Large intestine (tissue), 3 donors: Measurements from ENCODE around the gene SYT6. TPM values are rescaled to one million over a fixed set of nuclear protein-coding genes. Genes with fewer than 3 reads are reported as not detected.

Experiments used
- DNase-seq, 2 donors: peaks; one replicate each; pipeline versions ENCODE4 v3.0.0 to v3.0.0-alpha.2; 2013
- H3K27ac ChIP-seq: one replicate; pipeline ENCODE4 v1.5.1; 2013; ENCODE audit warnings: low read length
- H3K27me3 ChIP-seq: 2 replicates; pipeline ENCODE4 v1.6.1; 2013; ENCODE audit warnings: low read length; ENCODE audit not compliant: control insufficient read depth, insufficient read depth
- H3K36me3 ChIP-seq: 2 replicates; pipeline ENCODE4 v1.6.1; 2013; ENCODE audit warnings: low read length; ENCODE audit not compliant: control insufficient read depth, insufficient read depth
- H3K4me1 ChIP-seq: one replicate; pipeline ENCODE4 v1.6.1; 2013; ENCODE audit warnings: low read length; ENCODE audit not compliant: control insufficient read depth, insufficient read depth
- H3K4me3 ChIP-seq: one replicate; pipeline ENCODE4 v1.5.1; 2013; ENCODE audit warnings: low read length
- H3K9me3 ChIP-seq: one replicate; pipeline ENCODE4 v1.6.1; 2013; ENCODE audit warnings: mild to moderate bottlenecking, low read depth, low read length, moderate library complexity; ENCODE audit not compliant: control insufficient read depth
- WGBS: methylation state at CpG from one replicate; pipeline ENCODE4 v1.1.5; 2013; ENCODE audit warnings: low lambda C conversion rate; ENCODE audit not compliant: insufficient coverage; 5-methylcytosine and 5-hydroxymethylcytosine counted together
- polyA plus RNA-seq: library from polyadenylated mRNA; unstranded; fragments of 120-200 nt; gene quantifications from one replicate; pipeline ENCODE4 v1.2.1, GENCODE V29; 2013

SYT6 gene
- polyA plus RNA-seq, 1 donor = 0.76 TPM

GRCh38 chr1:114134518-114134917 lies 19.2 kb downstream of the SYT6 start:
- no peak overlapping the region for H3K27ac ChIP-seq
- no peaks in the 10 kb centered on the region for H3K4me1 ChIP-seq
- H3K36me3 ChIP-seq = no peaks in the 10 kb centered on the region
- WGBS = no CpG with 5 or more reads among the region's 4 CpGs
- no peaks in the 10 kb centered on the region for H3K9me3 ChIP-seq
- no peak overlapping the region for H3K4me3 ChIP-seq
- DNase-seq = peak; percentile 16 to 60
- no peaks in the 10 kb centered on the region for H3K27me3 ChIP-seq

GRCh38 chr1:114133129-114133528 lies 20.5 kb downstream of the SYT6 start:
- Histone ChIP-seq H3K36me3 (no peaks in the 10 kb centered on the region), H3K9me3 (no peaks in the 10 kb centered on the region), H3K4me1 (no peaks in the 10 kb centered on the region), H3K4me3 (no peak overlapping the region), H3K27ac (no peak overlapping the region), H3K27me3 (no peaks in the 10 kb centered on the region)
- WGBS = 92% methylated on average over 2 of the region's 7 CpGs
- no peak for DNase-seq

- DNase-seq = no peak
- Histone ChIP-seq H3K9me3 (no peaks in the 10 kb centered on the region), H3K36me3 (no peaks in the 10 kb centered on the region), H3K4me3 (no peak overlapping the region), H3K27ac (no peak overlapping the region), H3K4me1 (no peaks in the 10 kb centered on the region), H3K27me3 (no peaks in the 10 kb centered on the region)
- 100% methylated on average over 2 of the region's 4 CpGs for WGBS
Observed at GRCh38 chr1:114131526-114132220, 22.0 kb downstream of the SYT6 start.

- no peak for DNase-seq
- no peaks in the 10 kb centered on the region for H3K27me3 ChIP-seq
- no peak overlapping the region for H3K27ac ChIP-seq
- no peaks in the 10 kb centered on the region for H3K36me3 ChIP-seq
- 100% methylated on average over 1 of the region's 7 CpGs for WGBS
- H3K9me3 ChIP-seq = no peaks in the 10 kb centered on the region
- no peak overlapping the region for H3K4me3 ChIP-seq
- H3K4me1 ChIP-seq = no peaks in the 10 kb centered on the region
Observed at GRCh38 chr1:114130846-114131525, 22.7 kb downstream of the SYT6 start.

- Histone ChIP-seq H3K27me3 (no peaks in the 10 kb centered on the region), H3K36me3 (no peaks in the 10 kb centered on the region), H3K27ac (no peak overlapping the region), H3K9me3 (no peaks in the 10 kb centered on the region), H3K4me3 (no peak overlapping the region), H3K4me1 (no peaks in the 10 kb centered on the region)
- WGBS = 100% methylated on average over 2 of the region's 4 CpGs
- DNase-seq = no peak
Observed at GRCh38 chr1:114130213-114130612, 23.5 kb downstream of the SYT6 start.

GRCh38 chr1:114128293-114128692 lies 25.4 kb downstream of the SYT6 start:
- no peak overlapping the region for H3K27ac ChIP-seq
- no CpG with 5 or more reads among the region's 6 CpGs for WGBS
- H3K36me3 ChIP-seq = no peaks in the 10 kb centered on the region
- no peak for DNase-seq
- H3K4me1 ChIP-seq = no peaks in the 10 kb centered on the region
- no peaks in the 10 kb centered on the region for H3K9me3 ChIP-seq
- H3K27me3 ChIP-seq = no peaks in the 10 kb centered on the region
- no peak overlapping the region for H3K4me3 ChIP-seq

- H3K36me3 ChIP-seq = no peaks in the 10 kb centered on the region
- no peaks in the 10 kb centered on the region for H3K9me3 ChIP-seq
- no peaks in the 10 kb centered on the region for H3K4me1 ChIP-seq
- no peak overlapping the region for H3K27ac ChIP-seq
- no peak for DNase-seq
- no peaks in the 10 kb centered on the region for H3K27me3 ChIP-seq
- 100% methylated on average over 1 of the region's 10 CpGs for WGBS
- no peak overlapping the region for H3K4me3 ChIP-seq
Observed at GRCh38 chr1:114126261-114127095, 27.2 kb downstream of the SYT6 start.

- WGBS = no CpG with 5 or more reads among the region's 7 CpGs
Observed at GRCh38 chr1:114124644-114125043, 29.0 kb downstream of the SYT6 start.

GRCh38 chr1:114122941-114123618 lies 30.6 kb downstream of the SYT6 start:
- 100% methylated on average over 1 of the region's 9 CpGs for WGBS
- H3K4me3 ChIP-seq = no peak overlapping the region
- no peaks in the 10 kb centered on the region for H3K4me1 ChIP-seq
- no peaks in the 10 kb centered on the region for H3K27me3 ChIP-seq
- no peaks in the 10 kb centered on the region for H3K36me3 ChIP-seq
- no peak overlapping the region for H3K27ac ChIP-seq
- DNase-seq = no peak
- no peaks in the 10 kb centered on the region for H3K9me3 ChIP-seq

More at GRCh38 chr1:114124644-114125043, 29.0 kb downstream of the SYT6 start:
- Histone ChIP-seq H3K36me3 (no peaks in the 10 kb centered on the region), H3K9me3 (no peaks in the 10 kb centered on the region), H3K4me3 (no peak overlapping the region), H3K4me1 (no peaks in the 10 kb centered on the region), H3K27me3 (no peaks in the 10 kb centered on the region), H3K27ac (no peak overlapping the region)
- DNase-seq = no peak
